ENCODE measurements around the gene BMERB1.
"Not testable (repeated sequence)": the region's sequence is repeated elsewhere in the genome, so short reads cannot be mapped to it uniquely, and the experiment has no call there.

Gene BMERB1

DNA sequence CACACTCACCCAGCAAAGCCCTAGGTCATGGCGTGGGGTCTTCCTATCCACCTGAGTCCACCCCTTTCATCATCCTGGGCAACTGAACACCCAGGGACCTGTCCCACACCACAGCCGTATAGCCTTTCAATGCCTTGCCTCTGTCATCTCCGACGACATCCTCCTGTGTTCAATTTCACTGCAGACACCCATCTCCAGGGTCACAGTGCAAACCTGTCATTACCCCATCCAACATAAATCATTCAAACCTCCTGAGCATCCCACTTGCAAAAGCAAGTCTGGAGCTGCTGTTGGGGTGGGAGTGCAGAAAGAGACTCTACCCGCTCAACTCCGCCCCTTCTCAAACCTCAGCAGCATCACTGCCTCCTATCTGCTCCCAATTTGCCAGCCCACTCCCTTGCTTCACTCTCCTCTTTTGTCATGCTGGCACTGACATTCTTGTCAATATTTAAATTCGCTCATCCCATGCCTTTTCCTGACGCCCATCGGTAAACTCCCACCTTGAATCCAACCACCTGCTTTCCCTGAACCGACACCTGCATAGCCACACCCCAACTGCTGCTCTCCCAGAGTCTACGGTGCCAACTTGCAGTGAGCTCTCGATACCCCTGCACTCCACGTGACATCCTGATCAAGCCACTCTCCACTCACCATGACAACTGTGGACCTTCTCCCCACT is 171.6 kb downstream of the BMERB1 start:
- Histone ChIP-seq H3K9ac (ENCODE audit: low read length) (no peak overlapping the region), H3K36me3 (ENCODE audit: insufficient read depth, low read length) (peaks cover 85% of the 10 kb centered on the region), H3K27ac (ENCODE audit: low read depth, low read length) (no peak overlapping the region), H3K9me3 (ENCODE audit: low read length) (no peaks in the 10 kb centered on the region), H3K27me3 (ENCODE audit: control insufficient read depth in 1 of 2, insufficient read depth in 2 of 2, low read length in 2 of 2) (no peaks in the 10 kb centered on the region), H3K4me1 (ENCODE audit: insufficient read depth, low read length) (no peaks in the 10 kb centered on the region), H3K4me3 (ENCODE audit: low read depth in 1 of 2, low read length in 2 of 2) (no peak overlapping the region)

DNA sequence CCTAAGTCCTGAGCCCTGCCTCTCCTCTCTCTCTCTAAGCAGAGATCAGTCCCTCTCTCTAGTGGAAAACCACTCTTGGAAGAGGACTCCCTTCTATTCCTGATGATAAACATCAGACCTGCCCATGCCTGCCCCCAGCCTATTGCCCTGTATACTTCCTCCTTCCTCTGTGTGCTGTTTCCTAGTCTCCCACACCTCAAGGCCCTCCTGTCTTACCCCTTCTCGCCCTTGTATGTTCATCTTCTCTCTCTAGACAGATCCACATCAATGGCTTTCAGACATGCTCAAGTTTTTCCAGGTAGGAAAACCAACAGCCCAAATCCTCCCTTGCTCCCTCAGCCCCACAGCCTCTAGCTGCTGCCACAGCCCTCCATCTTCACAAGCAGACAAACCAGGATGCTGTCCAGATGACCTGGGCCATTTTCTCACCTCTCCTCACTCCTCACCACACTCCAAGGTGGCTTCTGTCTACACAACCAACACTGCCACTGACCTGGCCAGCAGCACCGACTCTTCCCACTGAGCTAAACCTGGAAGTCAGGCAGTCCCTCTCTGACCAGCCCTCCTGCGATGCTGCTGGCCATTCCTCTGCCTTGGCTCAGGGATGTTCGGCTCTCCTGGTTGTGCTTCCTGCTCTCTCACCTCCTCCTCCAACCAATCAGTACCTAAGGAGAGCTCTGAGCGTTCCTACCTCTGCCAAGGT is 172.3 kb downstream of the BMERB1 start:
- Histone ChIP-seq H3K27ac (ENCODE audit: low read depth, low read length) (no peak overlapping the region), H3K9ac (ENCODE audit: low read length) (no peak overlapping the region), H3K27me3 (ENCODE audit: control insufficient read depth in 1 of 2, insufficient read depth in 2 of 2, low read length in 2 of 2) (no peaks in the 10 kb centered on the region), H3K9me3 (ENCODE audit: low read length) (no peaks in the 10 kb centered on the region), H3K4me1 (ENCODE audit: insufficient read depth, low read length) (no peaks in the 10 kb centered on the region), H3K36me3 (ENCODE audit: insufficient read depth, low read length) (peaks cover 82% of the 10 kb centered on the region), H3K4me3 (ENCODE audit: low read depth in 1 of 2, low read length in 2 of 2) (no peak overlapping the region)

DNA sequence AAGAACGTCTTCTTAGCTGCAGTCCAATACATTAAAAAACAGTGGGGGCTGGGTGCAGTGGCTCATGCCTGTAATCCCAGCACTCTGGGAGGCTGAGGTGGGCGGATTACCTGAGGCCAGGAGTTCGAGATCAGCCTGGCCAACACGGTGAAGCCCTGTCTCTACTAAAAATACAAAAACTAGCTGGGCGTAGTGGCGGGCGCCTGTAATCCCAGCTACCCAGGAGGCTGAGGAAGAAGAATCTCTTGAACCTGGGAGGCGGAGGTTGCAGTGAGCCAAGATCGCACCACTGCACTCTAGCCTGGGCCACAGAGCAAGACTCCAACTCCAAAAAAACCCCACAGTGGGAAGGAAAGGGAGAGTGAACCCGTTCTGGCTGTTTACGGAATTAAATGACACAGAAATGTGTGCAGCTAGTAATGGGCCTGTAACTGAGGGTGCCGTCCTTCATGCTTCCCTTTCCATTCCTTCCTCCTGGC is 172.9 kb downstream of the BMERB1 start:
- not testable (repeated sequence) for H3K4me3 ChIP-seq (ENCODE audit: low read depth in 1 of 2, low read length in 2 of 2); H3K27me3 ChIP-seq (ENCODE audit: control insufficient read depth in 1 of 2, insufficient read depth in 2 of 2, low read length in 2 of 2); H3K9me3 ChIP-seq (ENCODE audit: low read length); H3K9ac ChIP-seq (ENCODE audit: low read length); H3K4me1 ChIP-seq (ENCODE audit: insufficient read depth, low read length); H3K27ac ChIP-seq (ENCODE audit: low read depth, low read length)
- H3K36me3 ChIP-seq (ENCODE audit: insufficient read depth, low read length) = peaks cover 82% of the 10 kb centered on the region

DNA sequence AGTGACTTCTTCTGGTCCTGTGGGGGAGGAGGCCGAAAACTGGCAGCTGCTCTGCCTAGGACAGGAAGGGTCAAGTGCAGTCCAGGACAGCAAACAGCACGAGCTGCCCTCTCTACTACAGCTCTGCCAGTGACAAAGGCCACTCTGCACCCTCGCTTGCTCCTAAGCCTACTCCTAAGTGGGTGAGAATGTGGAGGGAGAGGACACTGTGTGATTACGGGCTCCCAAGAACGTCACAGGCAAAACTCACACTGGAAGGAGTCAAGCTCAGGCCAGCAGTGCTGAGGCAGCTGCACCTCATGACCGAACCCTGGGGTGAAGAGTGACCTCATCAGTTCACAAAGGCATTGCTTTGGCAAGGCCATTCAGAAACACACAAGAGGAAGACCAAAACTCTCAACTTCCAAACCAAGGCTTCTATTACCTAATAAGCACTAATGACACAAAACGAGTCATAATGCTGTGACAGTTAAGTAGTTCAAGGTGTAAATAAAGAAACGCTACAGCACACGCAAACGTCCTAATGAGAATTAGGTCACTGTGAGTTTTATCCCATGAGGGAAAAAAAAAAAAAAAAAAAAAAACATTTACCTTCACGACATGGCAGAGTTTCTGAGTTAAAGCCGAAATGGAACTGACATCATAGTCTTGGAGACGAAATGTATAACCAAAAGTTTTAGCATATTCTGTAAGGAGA is 173.5 kb downstream of the BMERB1 start:
- Histone ChIP-seq H3K27ac (ENCODE audit: low read depth, low read length) (no peak overlapping the region), H3K36me3 (ENCODE audit: insufficient read depth, low read length) (peaks cover 82% of the 10 kb centered on the region), H3K9me3 (ENCODE audit: low read length) (no peaks in the 10 kb centered on the region), H3K27me3 (ENCODE audit: control insufficient read depth in 1 of 2, insufficient read depth in 2 of 2, low read length in 2 of 2) (no peaks in the 10 kb centered on the region), H3K9ac (ENCODE audit: low read length) (no peak overlapping the region), H3K4me1 (ENCODE audit: insufficient read depth, low read length) (no peaks in the 10 kb centered on the region), H3K4me3 (ENCODE audit: low read depth in 1 of 2, low read length in 2 of 2) (no peak overlapping the region)

DNA sequence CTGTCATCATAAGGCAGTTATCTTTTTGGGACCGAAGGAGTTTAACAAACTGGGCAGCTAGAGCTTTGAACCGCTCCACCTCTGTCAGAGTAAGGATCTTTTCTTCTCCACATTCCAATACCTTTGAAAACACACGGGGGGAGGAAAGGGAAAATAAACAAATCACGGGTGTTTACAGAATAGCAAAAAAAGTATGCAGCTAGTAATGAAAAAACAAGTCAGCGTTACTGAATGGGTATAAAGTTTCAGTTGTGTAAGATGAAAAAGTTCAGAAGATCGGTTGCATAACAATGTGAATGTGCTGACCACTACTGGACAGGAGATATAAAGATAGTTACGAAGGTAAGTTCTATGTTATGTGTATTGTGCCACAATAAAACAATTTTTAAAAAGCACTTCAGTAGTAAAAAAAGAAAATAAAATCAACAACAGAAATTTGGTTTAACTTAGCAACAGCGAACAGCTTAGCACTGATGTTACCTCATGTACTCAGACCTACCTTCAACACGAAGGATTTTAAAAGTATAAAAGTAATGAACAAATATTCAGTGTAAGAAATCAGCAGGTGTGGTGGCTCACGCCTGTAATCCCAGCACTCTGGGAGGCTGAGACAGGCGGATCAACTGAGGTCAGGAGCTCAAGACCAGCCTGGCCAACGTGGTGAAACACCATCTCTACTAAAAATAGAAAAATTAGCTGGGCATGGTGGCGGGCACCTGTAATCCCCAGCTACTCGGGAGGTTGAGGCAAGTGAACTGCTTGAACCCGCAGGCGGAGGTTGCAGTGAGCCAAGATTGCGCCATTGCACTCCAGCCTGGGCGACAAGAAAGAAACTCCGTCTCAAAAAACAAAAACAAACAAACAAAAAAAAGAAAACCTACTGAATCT is 174.3 kb downstream of the BMERB1 start:
- H3K27ac ChIP-seq (ENCODE audit: low read depth, low read length) = no peak overlapping the region
- peaks cover 77% of the 10 kb centered on the region for H3K36me3 ChIP-seq (ENCODE audit: insufficient read depth, low read length)

DNA sequence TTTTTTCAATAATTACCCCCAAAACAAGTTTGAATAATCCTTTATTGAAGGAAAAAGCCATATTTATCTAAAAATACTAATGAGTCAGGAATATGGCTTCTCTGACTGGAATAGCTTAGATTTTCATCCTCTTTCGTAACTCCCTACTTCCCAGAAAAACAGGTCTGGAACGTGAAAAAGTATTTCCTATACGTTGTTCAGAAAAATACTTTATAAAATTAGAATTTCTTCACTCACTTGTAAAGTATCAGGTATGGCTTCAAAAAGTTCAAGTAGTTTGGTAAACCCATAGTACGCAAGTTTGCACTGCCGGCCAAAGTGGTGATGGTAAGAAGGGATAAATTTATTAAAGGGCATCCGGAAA is 174.9 kb downstream of the BMERB1 start:
- Histone ChIP-seq H3K27ac (ENCODE audit: low read depth, low read length) (no peak overlapping the region), H3K4me3 (ENCODE audit: low read depth in 1 of 2, low read length in 2 of 2) (no peak overlapping the region), H3K9me3 (ENCODE audit: low read length) (no peaks in the 10 kb centered on the region), H3K36me3 (ENCODE audit: insufficient read depth, low read length) (peaks cover 71% of the 10 kb centered on the region), H3K9ac (ENCODE audit: low read length) (no peak overlapping the region), H3K4me1 (ENCODE audit: insufficient read depth, low read length) (no peaks in the 10 kb centered on the region), H3K27me3 (ENCODE audit: control insufficient read depth in 1 of 2, insufficient read depth in 2 of 2, low read length in 2 of 2) (no peaks in the 10 kb centered on the region)

More for the DNA sequence above, 174.3 kb downstream of the BMERB1 start:
- H3K4me3 ChIP-seq (ENCODE audit: low read depth in 1 of 2, low read length in 2 of 2) = no peak overlapping the region
- H3K4me1 ChIP-seq (ENCODE audit: insufficient read depth, low read length) = no peaks in the 10 kb centered on the region
- no peaks in the 10 kb centered on the region for H3K27me3 ChIP-seq (ENCODE audit: control insufficient read depth in 1 of 2, insufficient read depth in 2 of 2, low read length in 2 of 2)
- H3K9me3 ChIP-seq (ENCODE audit: low read length) = no peaks in the 10 kb centered on the region
- no peak overlapping the region for H3K9ac ChIP-seq (ENCODE audit: low read length)

DNA sequence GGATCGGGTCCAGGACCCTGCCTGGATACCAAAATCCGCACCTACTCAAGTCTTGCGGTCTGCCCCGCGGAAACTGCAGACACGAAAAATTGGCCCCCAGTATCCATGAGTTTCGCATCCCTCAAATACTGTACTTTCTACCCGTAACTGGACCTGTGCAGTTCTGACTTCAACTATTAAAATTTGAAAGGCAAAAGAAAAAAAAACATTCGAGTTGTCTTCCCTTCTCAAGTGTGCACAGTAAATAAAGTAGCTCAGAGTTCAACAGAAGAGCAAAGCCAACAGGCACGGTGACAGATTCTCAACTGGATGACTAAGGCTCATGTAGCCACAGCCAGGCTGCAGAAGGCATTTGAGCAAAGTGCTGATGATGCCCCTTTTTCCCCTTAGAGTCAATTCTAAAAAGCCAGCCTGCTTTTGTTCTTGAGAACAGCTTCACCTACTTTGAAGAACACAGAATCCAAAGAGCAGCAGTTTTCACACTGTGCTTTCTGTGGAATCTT is 176.0 kb downstream of the BMERB1 start:
- Histone ChIP-seq H3K27me3 (ENCODE audit: control insufficient read depth in 1 of 2, insufficient read depth in 2 of 2, low read length in 2 of 2) (no peaks in the 10 kb centered on the region), H3K4me1 (ENCODE audit: insufficient read depth, low read length) (no peaks in the 10 kb centered on the region), H3K27ac (ENCODE audit: low read depth, low read length) (no peak overlapping the region), H3K36me3 (ENCODE audit: insufficient read depth, low read length) (peaks cover 62% of the 10 kb centered on the region), H3K9me3 (ENCODE audit: low read length) (no peaks in the 10 kb centered on the region), H3K9ac (ENCODE audit: low read length) (no peak overlapping the region), H3K4me3 (ENCODE audit: low read depth in 1 of 2, low read length in 2 of 2) (no peak overlapping the region)

DNA sequence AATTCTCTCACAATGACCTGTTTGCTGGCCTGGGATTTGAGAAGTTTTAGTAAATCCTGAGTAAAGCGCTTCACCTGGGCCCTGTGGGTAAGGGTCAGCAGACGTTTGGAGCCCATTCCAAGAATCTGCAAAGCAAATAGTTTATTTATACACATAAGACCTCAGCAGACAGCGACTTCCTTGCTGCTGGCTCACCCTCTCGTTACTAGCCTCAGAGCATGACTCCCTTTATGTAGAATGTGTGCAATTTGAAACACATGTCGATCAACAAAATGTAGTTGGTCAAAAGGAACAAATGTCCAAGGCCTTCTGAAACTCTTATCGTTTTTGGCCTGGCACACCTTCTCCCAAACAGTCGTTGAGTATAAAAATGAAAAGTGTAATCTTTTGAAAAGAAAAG is 177.2 kb downstream of the BMERB1 start:
- no peak overlapping the region for H3K9ac ChIP-seq (ENCODE audit: low read length)
- no peak overlapping the region for H3K4me3 ChIP-seq (ENCODE audit: low read depth in 1 of 2, low read length in 2 of 2)
- no peaks in the 10 kb centered on the region for H3K4me1 ChIP-seq (ENCODE audit: insufficient read depth, low read length)
- H3K36me3 ChIP-seq (ENCODE audit: insufficient read depth, low read length) = peaks cover 61% of the 10 kb centered on the region
- no peak overlapping the region for H3K27ac ChIP-seq (ENCODE audit: low read depth, low read length)
- H3K9me3 ChIP-seq (ENCODE audit: low read length) = no peaks in the 10 kb centered on the region
- no peaks in the 10 kb centered on the region for H3K27me3 ChIP-seq (ENCODE audit: control insufficient read depth in 1 of 2, insufficient read depth in 2 of 2, low read length in 2 of 2)

DNA sequence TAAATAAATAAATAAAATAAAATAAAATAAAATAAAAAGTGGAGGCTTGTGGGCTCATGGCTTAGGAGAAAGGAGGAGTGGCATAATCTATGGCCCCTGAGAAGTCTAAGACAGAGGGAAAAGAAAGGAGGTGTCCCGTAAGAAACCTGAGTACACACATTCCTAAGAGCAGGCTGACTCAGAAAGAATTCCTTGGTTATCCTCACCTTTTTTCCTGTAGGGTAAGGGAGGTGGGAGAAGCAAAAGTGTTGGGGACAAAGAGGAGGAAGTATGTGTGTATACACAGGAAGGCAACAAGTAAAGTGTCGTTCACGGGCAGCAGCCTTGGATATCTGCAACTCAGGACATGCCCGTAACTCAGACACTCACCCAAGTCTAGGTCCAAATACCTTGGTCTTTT is 179.3 kb downstream of the BMERB1 start:
- H3K36me3 ChIP-seq (ENCODE audit: insufficient read depth, low read length) = peaks cover 61% of the 10 kb centered on the region
- no peak overlapping the region for H3K27ac ChIP-seq (ENCODE audit: low read depth, low read length)
- H3K9ac ChIP-seq (ENCODE audit: low read length) = no peak overlapping the region
- no peaks in the 10 kb centered on the region for H3K27me3 ChIP-seq (ENCODE audit: control insufficient read depth in 1 of 2, insufficient read depth in 2 of 2, low read length in 2 of 2)
- no peaks in the 10 kb centered on the region for H3K9me3 ChIP-seq (ENCODE audit: low read length)
- no peaks in the 10 kb centered on the region for H3K4me1 ChIP-seq (ENCODE audit: insufficient read depth, low read length)
- no peak overlapping the region for H3K4me3 ChIP-seq (ENCODE audit: low read depth in 1 of 2, low read length in 2 of 2)

DNA sequence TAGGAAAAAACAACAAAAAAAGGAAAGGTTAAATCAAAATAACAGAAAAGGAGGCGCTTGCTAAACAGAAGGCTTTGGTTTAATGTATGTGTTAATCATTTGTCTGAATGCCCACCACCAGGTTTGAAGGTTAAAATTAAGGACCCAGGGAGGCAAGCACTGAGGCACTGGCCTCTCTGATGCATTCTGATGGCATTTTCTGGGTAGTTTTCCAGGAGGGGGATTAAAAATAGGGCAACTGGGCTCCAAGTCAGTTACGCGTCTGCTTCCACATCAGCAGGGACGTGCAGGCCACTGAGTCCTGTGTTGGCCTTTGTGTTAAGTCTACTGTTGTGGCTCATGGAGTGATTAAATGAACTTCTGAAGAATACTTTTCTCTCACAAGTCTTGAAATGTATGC is 181.6 kb downstream of the BMERB1 start:
- H3K9me3 ChIP-seq (ENCODE audit: low read length) = no peaks in the 10 kb centered on the region
- no peak overlapping the region for H3K9ac ChIP-seq (ENCODE audit: low read length)
- H3K4me1 ChIP-seq (ENCODE audit: insufficient read depth, low read length) = no peaks in the 10 kb centered on the region
- H3K27me3 ChIP-seq (ENCODE audit: control insufficient read depth in 1 of 2, insufficient read depth in 2 of 2, low read length in 2 of 2) = no peaks in the 10 kb centered on the region
- no peak overlapping the region for H3K27ac ChIP-seq (ENCODE audit: low read depth, low read length)
- H3K36me3 ChIP-seq (ENCODE audit: insufficient read depth, low read length) = peaks cover 74% of the 10 kb centered on the region
- no peak overlapping the region for H3K4me3 ChIP-seq (ENCODE audit: low read depth in 1 of 2, low read length in 2 of 2)
